HL-60 (cell line): ENCODE measurements around the gene ZNF223.

ENCODE experiments used
- DNase-seq, 2 experiments: peaks; one replicate each; pipeline ENCODE4 v3.0.0-alpha.2; 2010 to 2020; ENCODE audit warnings: low read depth in 1 of 2, low spot score in 1 of 2
- H3K27ac ChIP-seq: fragments of 250-450 bp; sonication (Bioruptor Pico); replicated peaks from 2 replicates; pipeline ENCODE4 v1.5.1; 2020; ENCODE audit warnings: mild to moderate bottlenecking, moderate library complexity
- H3K27me3 ChIP-seq: fragments of 250-450 bp; sonication (Bioruptor Pico); 2 replicates; pipeline ENCODE4 v1.5.1; 2021; ENCODE audit warnings: mild to moderate bottlenecking, moderate library complexity; ENCODE audit not compliant: insufficient read depth, poor library complexity, severe bottlenecking
- H3K4me3 ChIP-seq: replicated peaks from 2 replicates; pipeline ENCODE4 v1.5.1; 2011; ENCODE audit warnings: mild to moderate bottlenecking, control low read depth, low read length; ENCODE audit not compliant: insufficient read depth
- CTCF ChIP-seq: IDR thresholded peaks from one replicate; pipeline ENCODE4 v1.5.1; 2011; ENCODE audit warnings: low read length, control low read depth, inconsistent platforms; ENCODE audit not compliant: insufficient read depth
- GABPA ChIP-seq: IDR thresholded peaks from 2 replicates; pipeline ENCODE4 v1.6.1; 2012; ENCODE audit warnings: low read depth
- POLR2AphosphoS5 ChIP-seq: IDR thresholded peaks from 2 replicates; pipeline ENCODE4 v1.6.1; 2012; ENCODE audit warnings: low read depth
- REST ChIP-seq: IDR thresholded peaks from 2 replicates; pipeline ENCODE4 v1.6.1; 2012; ENCODE audit warnings: low read depth; ENCODE audit not compliant: insufficient replicate concordance
- SPI1 ChIP-seq: IDR thresholded peaks from 2 replicates; pipeline ENCODE4 v1.6.1; 2012; ENCODE audit warnings: low read depth, mild to moderate bottlenecking, borderline replicate concordance

The ZNF223 gene

GRCh38 chr19:44019498-44019897, 32.3 kb upstream of the ZNF223 start:
- DNase-seq, result no peak
- Histone ChIP-seq H3K4me3 (no peak overlapping the region), H3K27me3 (no peaks in the 10 kb centered on the region), H3K27ac (no peak overlapping the region)
- TF ChIP-seq REST, result no peak
- TF ChIP-seq CTCF, result no peak
- no peak for TF ChIP-seq SPI1
- no peak for TF ChIP-seq POLR2AphosphoS5
- TF ChIP-seq GABPA, result no peak

GRCh38 chr19:44021221-44021620, 30.6 kb upstream of the ZNF223 start:
- Histone ChIP-seq H3K4me3 (no peak overlapping the region), H3K27me3 (no peaks in the 10 kb centered on the region), H3K27ac (no peak overlapping the region)
- no peak for DNase-seq
- TF ChIP-seq POLR2AphosphoS5, result no peak
- no peak for TF ChIP-seq REST
- TF ChIP-seq GABPA, result no peak
- TF ChIP-seq SPI1, result no peak
- no peak for TF ChIP-seq CTCF

GRCh38 chr19:44024900-44025216, 27.0 kb upstream of the ZNF223 start:
- no peak for TF ChIP-seq SPI1
- TF ChIP-seq CTCF, result no peak
- no peak for TF ChIP-seq POLR2AphosphoS5
- TF ChIP-seq GABPA, result no peak
- no peak for TF ChIP-seq REST
- H3K27ac ChIP-seq, result peak overlapping the region; percentile 78

More at GRCh38 chr19:44024900-44025216, 27.0 kb upstream of the ZNF223 start:
- DNase-seq, result no peak
- Histone ChIP-seq H3K4me3 (peak overlapping the region; percentile 84), H3K27me3 (no peaks in the 10 kb centered on the region)
